Measurements from ENCODE around the gene ARMH4.

Gene ARMH4, protein sequence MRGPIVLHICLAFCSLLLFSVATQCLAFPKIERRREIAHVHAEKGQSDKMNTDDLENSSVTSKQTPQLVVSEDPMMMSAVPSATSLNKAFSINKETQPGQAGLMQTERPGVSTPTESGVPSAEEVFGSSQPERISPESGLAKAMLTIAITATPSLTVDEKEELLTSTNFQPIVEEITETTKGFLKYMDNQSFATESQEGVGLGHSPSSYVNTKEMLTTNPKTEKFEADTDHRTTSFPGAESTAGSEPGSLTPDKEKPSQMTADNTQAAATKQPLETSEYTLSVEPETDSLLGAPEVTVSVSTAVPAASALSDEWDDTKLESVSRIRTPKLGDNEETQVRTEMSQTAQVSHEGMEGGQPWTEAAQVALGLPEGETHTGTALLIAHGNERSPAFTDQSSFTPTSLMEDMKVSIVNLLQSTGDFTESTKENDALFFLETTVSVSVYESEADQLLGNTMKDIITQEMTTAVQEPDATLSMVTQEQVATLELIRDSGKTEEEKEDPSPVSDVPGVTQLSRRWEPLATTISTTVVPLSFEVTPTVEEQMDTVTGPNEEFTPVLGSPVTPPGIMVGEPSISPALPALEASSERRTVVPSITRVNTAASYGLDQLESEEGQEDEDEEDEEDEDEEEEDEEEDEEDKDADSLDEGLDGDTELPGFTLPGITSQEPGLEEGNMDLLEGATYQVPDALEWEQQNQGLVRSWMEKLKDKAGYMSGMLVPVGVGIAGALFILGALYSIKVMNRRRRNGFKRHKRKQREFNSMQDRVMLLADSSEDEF

DNA sequence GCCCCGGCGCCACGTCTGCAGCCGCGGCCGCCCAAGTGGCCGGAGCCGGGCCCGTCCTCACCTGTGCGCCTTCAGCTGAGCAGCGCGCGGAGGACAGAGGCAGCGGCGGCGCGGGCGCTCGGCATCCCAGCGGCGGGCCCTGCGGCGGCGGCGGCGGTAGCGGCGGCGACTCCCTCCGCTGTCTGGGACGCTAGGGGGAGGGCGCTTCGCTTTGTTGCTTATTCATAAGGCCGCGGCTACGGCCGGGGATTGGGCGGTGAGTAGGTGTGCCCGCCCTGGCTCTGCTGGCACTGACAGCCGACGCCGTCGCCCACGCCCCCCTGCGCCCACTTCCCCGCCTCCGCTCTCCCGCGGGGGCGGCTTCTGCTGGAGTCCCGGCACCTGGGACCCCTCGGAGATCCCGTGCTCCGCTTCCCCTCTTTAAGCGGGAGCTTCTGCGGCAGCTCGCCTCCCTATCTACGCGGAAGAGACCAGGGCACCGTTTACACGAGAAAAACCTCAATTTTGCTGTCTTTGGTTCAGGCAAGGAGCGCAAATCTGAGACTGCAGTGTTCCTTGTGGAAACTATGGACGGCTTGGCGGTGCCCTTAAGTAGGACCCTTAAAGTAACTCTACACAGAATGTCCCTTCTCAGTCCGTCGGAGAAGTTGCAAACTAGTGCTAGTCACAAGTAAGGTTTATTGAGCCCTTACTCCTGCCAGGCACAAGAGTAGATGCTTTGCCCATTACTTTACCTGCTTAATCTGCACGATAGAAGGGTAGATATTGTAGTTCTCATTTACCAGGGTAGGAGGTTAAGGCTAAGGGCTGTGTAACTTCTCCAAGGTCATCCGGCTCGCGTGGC, at the start of gene ARMH4:
TSS of gene ARMH4 (minus strand) at position 200 of the 844 bp plus-strand sequence. CDS start 12,855 bp downstream, outside the sequence.
- no CpG with 5 or more reads among the region's 70 CpGs for WGBS (ENCODE audit: insufficient coverage, insufficient read length)
- Histone ChIP-seq H3K27me3 (ENCODE audit: control insufficient read depth, insufficient read depth, low read length) (no peaks in the 10 kb centered on the region), H3K9me3 (ENCODE audit: control insufficient read depth, insufficient read depth, low read length) (no peaks in the 10 kb centered on the region), H3K4me3 (ENCODE audit: low read length) (peak within 1 kb of the TSS; percentile 75), H3K36me3 (ENCODE audit: control insufficient read depth, insufficient read depth, low read length) (no peaks in the 10 kb centered on the region), H3K4me1 (ENCODE audit: control insufficient read depth, insufficient read depth, low read length) (0 out of 2 replicates have a peak, but pooled peaks cover 1% of the 10 kb centered on the region), H3K27ac (ENCODE audit: low read length) (no peak within 1 kb of the TSS)
- DNase-seq (ENCODE audit: low read depth, low spot score), result no peak

DNA sequence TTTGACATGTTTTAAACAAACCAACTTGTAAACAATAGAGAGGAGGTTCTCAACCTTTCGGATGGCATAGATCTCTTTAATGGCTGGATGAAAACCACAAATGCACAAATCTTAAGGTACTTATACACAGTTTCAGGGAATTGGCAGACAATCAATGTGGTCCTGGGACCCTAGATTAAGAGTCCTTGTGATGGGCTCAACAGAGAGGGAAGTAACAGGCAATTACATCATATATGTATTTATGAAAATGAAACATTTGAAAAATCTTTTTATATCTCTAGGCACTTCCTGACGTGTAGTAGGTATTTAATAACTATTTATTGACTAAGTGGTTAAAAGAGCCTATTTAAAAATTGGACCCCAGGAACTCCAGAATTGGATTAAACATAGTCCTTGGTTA, 48.8 kb upstream of the ARMH4 start:
- Histone ChIP-seq H3K4me1 (ENCODE audit: control insufficient read depth, insufficient read depth, low read length) (no peaks in the 10 kb centered on the region), H3K4me3 (ENCODE audit: low read length) (peak overlapping the region; percentile 99; the same call in 1 of the 2 replicates), H3K27ac (ENCODE audit: low read length) (no peak overlapping the region), H3K9me3 (ENCODE audit: control insufficient read depth, insufficient read depth, low read length) (no peaks in the 10 kb centered on the region), H3K27me3 (ENCODE audit: control insufficient read depth, insufficient read depth, low read length) (no peaks in the 10 kb centered on the region), H3K36me3 (ENCODE audit: control insufficient read depth, insufficient read depth, low read length) (no peaks in the 10 kb centered on the region)
- no peak for DNase-seq (ENCODE audit: low read depth, low spot score)
- no CpG with 5 or more reads among the region's 2 CpGs for WGBS (ENCODE audit: insufficient coverage, insufficient read length)

DNA sequence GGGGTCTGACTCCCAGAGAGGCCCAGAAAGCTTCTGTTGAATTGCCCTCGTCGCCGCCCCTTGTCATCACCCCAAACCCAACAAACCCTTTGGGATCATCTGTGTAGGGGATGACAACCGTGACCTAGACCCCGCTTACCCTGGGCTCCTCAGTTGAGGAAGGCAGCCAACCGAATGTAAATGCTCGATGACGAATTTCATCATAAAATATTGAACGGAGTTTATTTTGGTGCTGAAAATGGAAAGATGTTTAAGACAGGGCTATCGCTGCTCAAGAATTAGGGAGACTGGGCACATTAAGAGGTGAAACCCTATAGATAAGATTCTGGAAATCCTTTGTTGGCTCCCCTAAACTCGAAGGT, 48.4 kb upstream of the ARMH4 start:
- Histone ChIP-seq H3K36me3 (ENCODE audit: control insufficient read depth, insufficient read depth, low read length) (no peaks in the 10 kb centered on the region), H3K27me3 (ENCODE audit: control insufficient read depth, insufficient read depth, low read length) (no peaks in the 10 kb centered on the region), H3K27ac (ENCODE audit: low read length) (no peak overlapping the region), H3K9me3 (ENCODE audit: control insufficient read depth, insufficient read depth, low read length) (no peaks in the 10 kb centered on the region), H3K4me3 (ENCODE audit: low read length) (peak overlapping the region; percentile 99), H3K4me1 (ENCODE audit: control insufficient read depth, insufficient read depth, low read length) (no peaks in the 10 kb centered on the region)
- DNase-seq (ENCODE audit: low read depth, low spot score), result no peak
- no CpG with 5 or more reads among the region's 11 CpGs for WGBS (ENCODE audit: insufficient coverage, insufficient read length)

DNA sequence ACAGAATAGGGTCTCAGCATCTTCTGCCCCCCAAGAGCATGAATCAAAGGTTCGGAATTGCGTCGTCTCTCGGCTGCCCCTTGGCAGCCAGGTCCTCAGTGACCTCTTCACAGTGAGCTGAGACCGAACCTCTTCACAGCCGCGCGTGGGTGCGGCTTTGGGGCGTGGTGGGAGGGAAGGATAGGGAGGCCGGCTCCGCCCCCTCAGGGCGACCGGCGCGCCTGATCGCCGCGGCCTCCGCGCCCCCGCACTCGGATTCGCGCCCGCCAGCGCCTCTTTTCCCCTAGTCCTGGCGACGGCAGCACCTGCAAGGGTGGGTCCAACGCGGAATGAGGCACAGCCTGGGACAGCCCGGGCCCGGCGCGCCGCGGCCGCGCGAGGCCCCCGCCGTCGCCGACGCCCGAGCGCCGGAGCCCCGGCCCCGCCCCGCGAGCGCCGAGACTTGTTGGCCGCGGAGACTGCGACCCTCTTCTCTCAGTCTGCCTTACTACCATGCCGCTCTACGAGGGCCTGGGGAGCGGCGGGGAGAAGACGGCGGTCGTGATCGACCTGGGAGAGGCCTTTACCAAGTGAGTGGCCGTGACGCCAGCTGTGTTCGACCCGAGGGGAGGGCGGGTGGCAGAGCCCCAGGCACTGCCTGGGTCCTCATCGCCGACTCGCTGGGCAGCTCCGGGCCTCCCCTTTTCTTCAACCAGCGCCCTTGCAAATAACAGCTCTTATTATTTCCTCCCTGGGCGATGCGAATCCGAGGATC, 47.9 kb upstream of the ARMH4 start, which contains the start of gene ACTR10:
TSS of gene ACTR10 (plus strand) at position 424 of the 754 bp plus-strand sequence. CDS start at position 493, 69 bp downstream.
- Histone ChIP-seq H3K27ac (ENCODE audit: low read length) (no peak within 1 kb of the TSS), H3K4me3 (ENCODE audit: low read length) (peak within 1 kb of the TSS; percentile 99), H3K9me3 (ENCODE audit: control insufficient read depth, insufficient read depth, low read length) (no peaks in the 10 kb centered on the region), H3K36me3 (ENCODE audit: control insufficient read depth, insufficient read depth, low read length) (no peaks in the 10 kb centered on the region), H3K27me3 (ENCODE audit: control insufficient read depth, insufficient read depth, low read length) (no peaks in the 10 kb centered on the region), H3K4me1 (ENCODE audit: control insufficient read depth, insufficient read depth, low read length) (no peaks in the 10 kb centered on the region)
- peak; percentile 39 for DNase-seq (ENCODE audit: low read depth, low spot score)
- no CpG with 5 or more reads among the region's 78 CpGs for WGBS (ENCODE audit: insufficient coverage, insufficient read length)

DNA sequence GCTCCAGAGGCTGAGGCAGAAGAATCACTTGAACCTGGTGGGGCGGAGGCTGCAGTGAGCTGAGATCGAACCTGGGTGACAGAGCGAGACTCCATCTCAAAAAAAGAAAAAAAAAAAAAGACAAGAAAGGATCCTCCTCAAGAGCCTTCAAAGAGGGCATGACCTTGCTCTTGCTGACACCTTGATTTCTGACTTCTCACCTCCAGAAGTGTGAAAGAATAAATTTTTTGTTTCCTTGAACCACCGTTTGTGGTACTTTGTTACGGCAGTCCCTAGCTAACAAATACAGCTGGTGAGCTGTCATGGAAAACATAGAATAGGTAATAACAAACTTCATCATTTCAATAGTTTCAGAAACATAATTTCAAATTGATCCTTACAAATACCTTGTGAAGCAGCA, 46.1 kb upstream of the ARMH4 start:
- no peaks in the 10 kb centered on the region for H3K27me3 ChIP-seq (ENCODE audit: control insufficient read depth, insufficient read depth, low read length)
- no peaks in the 10 kb centered on the region for H3K4me1 ChIP-seq (ENCODE audit: control insufficient read depth, insufficient read depth, low read length)
- DNase-seq (ENCODE audit: low read depth, low spot score), result no peak
- WGBS (ENCODE audit: insufficient coverage, insufficient read length), result no CpG with 5 or more reads among the region's 5 CpGs
- no peaks in the 10 kb centered on the region for H3K9me3 ChIP-seq (ENCODE audit: control insufficient read depth, insufficient read depth, low read length)
- H3K36me3 ChIP-seq (ENCODE audit: control insufficient read depth, insufficient read depth, low read length), result no peaks in the 10 kb centered on the region
- H3K4me3 ChIP-seq (ENCODE audit: low read length), result no peak overlapping the region
- H3K27ac ChIP-seq (ENCODE audit: low read length), result no peak overlapping the region

DNA sequence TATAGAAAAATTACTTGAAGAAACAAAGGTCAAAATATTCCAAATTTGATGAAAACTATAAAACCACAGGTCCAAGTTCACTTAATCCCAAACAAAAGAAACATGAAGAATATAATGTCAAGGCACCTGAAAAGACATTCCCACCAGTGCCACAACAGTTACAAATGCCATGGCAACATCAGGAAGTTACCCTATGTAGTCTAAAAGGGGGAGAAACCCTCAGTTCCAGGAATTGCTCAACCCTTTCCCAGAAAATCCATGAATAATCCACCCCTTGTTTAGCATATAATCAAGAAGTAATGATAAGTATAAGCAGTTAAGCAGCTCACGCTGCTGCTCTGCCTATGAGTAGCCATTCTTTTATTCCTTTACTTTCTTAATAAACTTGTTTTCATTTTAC, 44.2 kb upstream of the ARMH4 start:
- no CpG with 5 or more reads among the region's 1 CpG for WGBS (ENCODE audit: insufficient coverage, insufficient read length)
- no peaks in the 10 kb centered on the region for H3K9me3 ChIP-seq (ENCODE audit: control insufficient read depth, insufficient read depth, low read length)
- H3K4me3 ChIP-seq (ENCODE audit: low read length), result no peak overlapping the region
- DNase-seq (ENCODE audit: low read depth, low spot score), result no peak
- no peaks in the 10 kb centered on the region for H3K4me1 ChIP-seq (ENCODE audit: control insufficient read depth, insufficient read depth, low read length)
- H3K27me3 ChIP-seq (ENCODE audit: control insufficient read depth, insufficient read depth, low read length), result no peaks in the 10 kb centered on the region
- H3K36me3 ChIP-seq (ENCODE audit: control insufficient read depth, insufficient read depth, low read length), result no peaks in the 10 kb centered on the region
- H3K27ac ChIP-seq (ENCODE audit: low read length), result no peak overlapping the region

DNA sequence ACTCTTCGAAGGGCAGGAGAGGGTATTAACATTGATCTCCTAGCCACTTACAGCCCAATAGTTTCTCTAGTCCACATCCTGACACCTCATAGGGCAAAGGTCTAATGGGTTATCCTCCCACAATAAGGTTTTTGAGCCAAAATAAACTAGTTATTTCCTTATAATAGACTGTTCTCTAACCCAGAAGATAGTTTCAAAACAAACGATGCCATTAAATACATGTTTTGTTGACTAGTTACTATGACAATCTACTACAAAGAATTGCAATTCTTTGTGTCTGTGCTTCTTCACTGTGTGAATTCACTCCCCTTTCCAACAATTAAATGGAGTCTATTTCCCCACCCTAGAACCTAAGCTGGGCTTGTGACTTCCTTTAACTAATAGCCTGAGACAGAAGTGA, 41.5 kb upstream of the ARMH4 start:
- no peaks in the 10 kb centered on the region for H3K27me3 ChIP-seq (ENCODE audit: control insufficient read depth, insufficient read depth, low read length)
- no peak overlapping the region for H3K27ac ChIP-seq (ENCODE audit: low read length)
- H3K4me1 ChIP-seq (ENCODE audit: control insufficient read depth, insufficient read depth, low read length), result no peaks in the 10 kb centered on the region
- DNase-seq (ENCODE audit: low read depth, low spot score), result no peak
- H3K9me3 ChIP-seq (ENCODE audit: control insufficient read depth, insufficient read depth, low read length), result no peaks in the 10 kb centered on the region
- H3K4me3 ChIP-seq (ENCODE audit: low read length), result no peak overlapping the region
- WGBS (ENCODE audit: insufficient coverage, insufficient read length), result no CpG with 5 or more reads among the region's 2 CpGs
- H3K36me3 ChIP-seq (ENCODE audit: control insufficient read depth, insufficient read depth, low read length), result no peaks in the 10 kb centered on the region

DNA sequence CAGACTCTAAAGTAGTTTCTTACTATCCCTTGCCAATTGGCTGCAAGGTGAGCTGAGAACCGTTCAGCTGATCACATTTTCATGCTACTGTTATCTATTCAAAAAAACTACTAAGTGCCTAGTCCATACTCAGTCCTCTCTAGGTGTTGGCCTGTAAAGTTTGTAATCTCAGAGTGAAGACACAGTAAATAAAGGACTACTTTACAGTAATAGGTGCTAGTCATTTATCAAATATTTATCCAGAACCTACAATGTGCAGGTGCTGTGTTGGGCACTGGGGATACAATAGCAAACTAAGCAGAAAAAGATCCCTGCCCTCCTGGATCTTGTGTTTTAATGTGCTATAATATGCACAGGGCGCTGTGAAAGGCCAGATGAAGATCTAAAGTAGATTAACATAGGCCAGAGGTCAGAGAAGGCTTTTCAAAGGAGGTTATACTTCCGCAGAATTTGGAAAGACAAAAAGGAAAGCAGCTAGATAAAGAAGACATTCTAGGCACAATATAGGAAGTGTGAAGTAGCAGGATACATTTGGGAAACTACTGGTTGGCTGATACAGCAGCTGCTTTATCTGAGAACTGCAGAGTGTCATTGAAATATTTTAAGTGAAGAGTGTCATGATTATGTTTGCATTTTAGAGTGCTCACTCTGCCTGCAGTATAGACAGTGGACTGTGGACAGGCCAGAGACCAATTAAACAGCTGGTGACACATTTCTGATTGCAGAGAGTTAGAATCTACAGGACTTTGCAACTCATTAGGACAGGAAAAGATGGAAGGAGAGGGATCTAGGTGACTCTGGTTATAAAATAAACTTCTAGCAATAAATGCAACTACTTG, 40.0 kb upstream of the ARMH4 start:
- Histone ChIP-seq H3K36me3 (ENCODE audit: control insufficient read depth, insufficient read depth, low read length) (no peaks in the 10 kb centered on the region), H3K4me1 (ENCODE audit: control insufficient read depth, insufficient read depth, low read length) (no peaks in the 10 kb centered on the region), H3K27me3 (ENCODE audit: control insufficient read depth, insufficient read depth, low read length) (no peaks in the 10 kb centered on the region), H3K4me3 (ENCODE audit: low read length) (no peak overlapping the region), H3K27ac (ENCODE audit: low read length) (no peak overlapping the region), H3K9me3 (ENCODE audit: control insufficient read depth, insufficient read depth, low read length) (no peaks in the 10 kb centered on the region)
- DNase-seq (ENCODE audit: low read depth, low spot score), result no peak
- WGBS (ENCODE audit: insufficient coverage, insufficient read length), result no CpG with 5 or more reads among the region's 3 CpGs

DNA sequence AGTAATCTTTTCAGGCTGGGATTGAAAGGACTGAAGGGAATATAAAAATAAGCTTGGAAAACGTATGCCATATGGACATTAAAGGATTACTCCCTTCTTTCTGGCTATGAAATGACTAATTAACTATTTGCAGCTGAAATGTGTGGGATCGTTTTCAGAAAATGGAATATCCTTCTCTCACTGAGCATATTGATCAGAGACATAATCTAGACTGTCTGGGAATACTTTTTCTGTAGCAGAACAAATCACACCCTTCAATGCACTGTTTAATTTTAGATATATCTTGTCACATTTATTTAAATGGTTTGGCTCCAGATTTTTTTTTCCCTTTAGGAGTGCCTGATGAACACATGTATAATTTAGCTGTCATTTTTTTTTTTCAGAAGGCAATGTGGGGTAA, 37.2 kb upstream of the ARMH4 start:
- no CpG with 5 or more reads among the region's 2 CpGs for WGBS (ENCODE audit: insufficient coverage, insufficient read length)
- Histone ChIP-seq H3K9me3 (ENCODE audit: control insufficient read depth, insufficient read depth, low read length) (no peaks in the 10 kb centered on the region), H3K4me3 (ENCODE audit: low read length) (no peak overlapping the region), H3K4me1 (ENCODE audit: control insufficient read depth, insufficient read depth, low read length) (no peaks in the 10 kb centered on the region), H3K27ac (ENCODE audit: low read length) (no peak overlapping the region), H3K36me3 (ENCODE audit: control insufficient read depth, insufficient read depth, low read length) (no peaks in the 10 kb centered on the region), H3K27me3 (ENCODE audit: control insufficient read depth, insufficient read depth, low read length) (no peaks in the 10 kb centered on the region)
- no peak for DNase-seq (ENCODE audit: low read depth, low spot score)

Measured in iPS DF 6.9 (cell line).